Effector CD4-positive, alpha-beta T cell (primary cell): Measurements from ENCODE around the gene PODN.

Experiments
- DNase-seq: peaks from one replicate; pipeline ENCODE4 v3.0.0-alpha.2; 2020

PODN gene

DNA sequence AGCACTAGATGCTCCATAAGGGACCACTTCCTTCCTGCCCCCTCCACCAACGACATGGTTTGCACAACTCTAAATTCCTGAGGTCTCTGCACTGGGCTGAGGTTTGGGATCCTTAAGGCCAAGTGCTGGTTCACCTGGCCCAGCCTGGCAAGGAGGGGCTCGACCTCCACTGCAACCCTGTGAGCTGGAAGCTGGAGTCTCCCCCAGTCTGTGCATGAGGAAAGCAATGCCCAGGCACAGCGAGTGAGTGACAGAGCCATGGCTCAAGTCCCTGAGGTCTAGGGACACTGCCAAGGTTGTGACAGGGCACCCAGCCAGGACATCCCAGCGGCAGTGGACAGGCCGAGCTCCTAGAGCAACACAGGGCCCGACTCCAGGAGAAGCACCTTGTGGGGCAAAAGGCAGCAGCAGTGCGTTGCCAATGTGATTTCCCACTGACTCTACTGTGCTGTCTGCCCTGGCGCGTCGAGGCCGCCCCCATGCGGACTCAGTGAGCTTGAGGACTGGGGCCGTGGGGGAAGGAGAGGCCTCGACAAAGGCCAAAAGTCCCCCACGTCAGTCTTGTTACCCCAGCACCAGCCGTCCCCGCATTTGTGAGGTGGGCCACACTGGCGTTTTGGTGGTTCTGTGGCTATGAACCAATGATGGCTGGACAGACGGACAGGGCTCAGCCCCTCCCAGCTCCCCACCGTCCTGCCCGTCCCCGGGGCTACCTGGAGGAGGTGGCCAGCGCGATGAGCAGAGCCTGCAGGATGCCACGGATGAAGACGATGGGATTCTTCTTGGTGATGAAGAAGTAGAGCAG lies 30.0 kb downstream of the PODN start:
- DNase-seq = no peak

DNA sequence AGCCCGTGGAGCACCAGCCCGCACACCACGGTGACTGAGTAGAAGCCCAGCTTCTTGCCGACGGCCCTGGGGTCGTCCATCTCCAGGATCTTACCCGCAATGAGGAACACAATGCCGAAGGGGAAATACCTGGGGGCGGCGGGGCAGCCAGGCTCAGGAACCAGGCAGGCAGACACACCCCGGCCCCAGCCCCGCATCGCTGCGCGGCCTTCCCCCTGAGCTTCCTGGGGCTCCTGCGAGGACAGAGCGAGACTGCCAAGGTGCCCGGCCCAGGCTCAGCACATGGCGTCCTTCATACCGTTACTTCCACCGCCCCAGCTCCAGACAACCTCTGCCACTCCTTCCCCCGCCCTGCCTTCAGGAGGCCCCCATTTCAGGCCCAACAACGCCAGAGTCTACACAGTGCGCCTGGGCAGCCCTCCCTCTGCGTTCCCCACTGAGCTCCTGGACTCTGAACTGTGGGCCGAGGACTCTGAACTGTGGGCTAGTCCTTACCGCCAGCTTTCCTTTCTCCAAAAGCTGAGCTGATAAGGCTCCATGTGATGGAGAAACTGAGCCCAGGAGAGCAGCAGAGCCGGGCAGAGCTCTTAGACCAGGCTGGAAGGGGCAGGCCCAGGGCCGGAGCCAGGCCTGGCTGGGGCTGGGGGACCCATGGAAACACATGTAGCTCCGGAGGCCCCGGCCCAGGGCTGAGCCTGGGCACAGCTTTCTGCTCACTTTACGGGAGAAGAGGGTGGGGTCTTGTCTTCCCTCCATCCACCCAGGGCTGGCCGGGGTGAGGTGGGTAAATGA lies 30.8 kb downstream of the PODN start:
- DNase-seq = no peak

DNA sequence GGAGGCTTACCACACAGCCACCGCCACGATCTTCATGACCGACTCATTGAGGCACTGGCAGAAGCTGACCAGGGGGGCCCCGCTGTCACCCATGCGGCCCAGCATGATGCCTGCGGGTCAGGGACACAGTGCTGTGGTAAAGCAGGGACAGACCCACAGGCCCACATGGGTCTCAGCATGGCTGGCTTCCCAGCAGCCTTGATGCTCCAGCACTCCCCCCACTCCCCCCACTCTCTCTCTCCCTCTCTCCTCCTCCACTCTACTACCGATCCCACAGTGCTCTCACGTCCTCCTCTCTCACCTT lies 31.4 kb downstream of the PODN start:
- no peak for DNase-seq

DNA sequence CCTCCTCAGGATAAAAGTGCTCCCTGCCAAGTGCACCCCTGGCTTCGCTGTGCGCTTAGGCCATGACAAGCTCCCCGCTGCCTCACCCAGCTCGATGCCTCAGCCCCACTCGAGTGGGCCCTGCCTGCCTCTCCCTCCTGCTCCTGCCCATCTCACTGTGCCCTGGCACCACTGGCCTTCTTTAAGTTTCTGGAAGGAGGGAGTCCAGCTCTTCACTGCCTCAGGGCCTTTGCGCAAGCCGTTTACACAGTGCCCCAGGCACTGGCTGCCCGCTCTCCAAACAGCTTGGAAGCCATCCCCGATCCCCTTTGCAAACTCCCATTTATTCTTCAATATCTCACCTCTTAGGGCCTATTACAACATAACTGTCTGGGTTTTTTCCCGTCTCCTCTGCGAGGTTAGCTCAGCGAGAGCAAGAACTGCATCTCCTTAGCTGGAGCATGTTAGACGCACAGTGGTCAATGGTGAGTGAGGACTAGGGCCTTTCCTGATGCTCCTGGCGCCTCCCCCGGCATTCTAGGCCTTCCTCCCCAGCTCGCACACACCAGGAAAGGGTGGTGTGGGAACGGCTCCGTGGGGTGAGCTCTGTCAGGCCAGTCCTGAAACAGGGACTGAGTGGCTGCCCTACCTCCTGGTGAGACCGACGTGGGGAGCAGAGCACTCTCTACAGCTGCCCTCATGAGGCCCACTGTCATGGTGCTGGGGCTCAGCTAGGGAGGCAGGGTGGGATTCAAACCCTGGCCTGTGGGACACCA lies 31.9 kb downstream of the PODN start:
- no peak for DNase-seq

- no peak for DNase-seq
Measured at GRCh38 chr1:53094533-53094919, 32.5 kb downstream of the PODN start.

GRCh38 chr1:53104289-53104913 lies 42.4 kb downstream of the PODN start:
- DNase-seq = no peak

DNA sequence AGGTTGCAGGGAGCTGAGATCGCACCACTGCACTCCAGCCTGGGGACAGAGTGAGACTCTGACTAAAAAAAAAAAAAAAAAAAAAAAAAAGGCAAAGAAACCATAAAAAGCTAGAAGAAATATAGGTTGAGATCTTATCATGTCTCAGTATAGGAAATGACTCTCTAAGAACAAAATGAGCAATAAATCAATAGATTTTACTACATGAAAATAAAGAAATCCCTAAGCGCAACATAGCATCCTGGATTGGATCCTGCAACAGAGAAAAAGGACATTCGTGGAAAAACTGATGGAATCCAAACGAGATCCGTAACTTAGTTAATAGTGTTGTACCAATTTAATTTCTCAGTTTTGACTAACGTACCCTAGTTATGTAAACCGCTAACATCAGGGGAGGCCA lies 45.1 kb downstream of the PODN start:
- DNase-seq = no peak

DNA sequence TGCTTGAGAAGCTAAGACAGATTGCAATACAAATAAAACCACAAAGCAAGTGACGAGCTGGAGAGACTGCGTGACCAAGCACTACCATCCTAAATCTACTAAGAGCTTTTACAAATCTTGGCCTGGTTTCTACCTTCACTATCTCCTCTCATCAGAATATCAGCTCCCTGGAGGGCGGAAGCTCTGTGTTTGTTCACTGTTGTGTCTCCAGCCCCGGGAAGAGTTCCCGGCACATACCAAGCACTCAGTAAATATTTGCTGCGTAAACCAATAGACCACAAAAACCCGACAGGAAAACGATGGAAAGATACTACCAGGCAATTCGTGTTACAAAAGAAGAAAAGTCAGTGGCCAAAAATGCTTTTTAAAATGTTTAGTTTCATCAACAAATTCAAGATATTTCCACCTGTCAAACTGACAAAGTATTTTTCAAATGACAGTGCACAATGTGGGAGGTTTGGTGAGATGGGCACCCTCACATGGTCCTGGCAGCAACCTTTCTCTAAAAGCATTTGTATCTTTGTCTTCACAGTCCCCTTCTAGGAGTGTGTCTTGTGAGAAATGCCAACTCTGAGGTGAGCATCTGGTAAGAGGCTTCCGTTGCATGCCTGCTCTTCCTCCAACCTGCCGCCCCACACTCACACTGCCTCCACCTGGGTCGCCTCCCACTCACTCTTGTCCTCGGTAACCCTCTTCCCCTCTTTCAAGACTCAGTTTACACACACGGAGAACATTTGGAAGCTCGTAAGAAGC lies 45.7 kb downstream of the PODN start:
- DNase-seq = no peak

DNA sequence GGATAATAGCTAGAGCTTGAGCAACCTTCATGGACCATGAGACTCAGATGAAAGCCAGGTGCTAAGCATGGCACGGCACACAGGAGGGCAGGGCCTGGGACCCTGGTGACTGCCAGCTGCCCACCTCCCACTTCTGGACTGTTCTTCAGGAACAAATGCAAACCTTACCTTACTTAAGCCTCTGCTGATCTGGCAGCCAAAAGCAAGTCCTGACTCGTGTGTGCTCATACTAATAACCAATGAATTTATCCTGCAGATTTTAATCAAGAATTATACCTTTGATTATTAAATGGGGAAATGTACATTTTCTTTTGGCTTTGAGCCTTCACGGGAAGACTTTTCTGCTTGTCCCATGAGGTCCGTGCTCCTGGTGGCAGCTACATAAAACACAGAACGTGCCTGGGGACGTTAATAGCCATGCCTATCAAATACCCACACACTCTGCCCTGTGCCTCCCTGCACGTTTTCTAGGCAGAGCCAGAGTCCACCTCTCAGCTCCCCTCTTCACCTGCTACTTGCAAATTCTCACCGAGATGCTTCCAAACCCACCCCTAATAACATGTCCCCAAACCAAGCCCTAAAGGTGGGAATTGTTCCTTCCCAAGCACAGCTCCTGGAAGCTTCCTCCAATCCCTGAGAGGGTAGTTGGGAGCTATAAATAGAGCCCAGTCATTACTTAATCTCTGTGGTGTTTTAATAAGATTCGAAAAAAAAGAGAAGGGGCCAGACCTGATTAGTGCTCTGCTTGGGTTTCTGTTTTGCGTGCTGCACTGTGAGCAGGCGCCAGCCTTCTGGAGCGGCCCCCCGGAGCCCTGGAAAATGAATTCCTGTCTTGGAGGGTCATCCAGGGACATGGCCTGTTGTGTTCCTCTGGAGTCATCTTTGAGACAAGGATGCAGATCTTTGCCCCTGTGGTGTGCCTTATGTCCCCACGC lies 46.9 kb downstream of the PODN start:
- DNase-seq = no peak

DNA sequence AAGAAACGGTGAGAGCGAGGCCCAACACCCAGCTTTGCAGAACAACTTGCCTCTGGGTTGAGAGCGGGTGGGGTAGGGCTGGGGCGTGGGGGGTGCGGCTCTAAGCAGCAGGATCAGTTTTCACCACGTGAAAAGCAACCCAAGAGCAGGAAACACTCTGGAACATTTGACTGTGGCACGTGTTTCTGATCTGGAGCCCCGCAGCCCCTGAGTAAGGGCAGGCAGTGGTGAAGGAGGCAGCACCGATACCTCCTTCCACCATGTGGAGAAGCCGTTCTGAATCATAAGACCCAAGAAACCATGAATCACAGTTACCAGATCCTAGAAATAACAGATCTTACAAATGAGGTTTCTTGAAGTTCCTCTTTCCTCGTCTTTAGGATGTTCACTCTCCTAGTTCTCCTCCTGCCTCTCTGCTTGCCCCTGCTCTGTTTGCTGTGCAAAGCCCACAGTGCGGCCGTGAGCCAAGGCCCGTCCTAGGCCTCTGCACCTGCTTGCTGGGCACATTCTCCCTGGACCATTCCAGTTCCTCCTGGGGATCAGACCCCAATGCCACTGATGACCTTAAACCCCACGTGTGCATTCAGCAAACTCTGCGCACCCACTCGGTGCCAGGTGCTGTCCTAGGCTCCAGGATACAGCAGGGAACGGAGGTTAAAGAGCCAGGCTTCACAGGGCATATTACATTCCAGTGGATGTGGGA lies 48.5 kb downstream of the PODN start:
- DNase-seq = no peak

GRCh38 chr1:53111073-53111556 lies 49.1 kb downstream of the PODN start:
- DNase-seq = no peak

GRCh38 chr1:53111693-53112092 lies 49.7 kb downstream of the PODN start:
- no peak for DNase-seq

DNA sequence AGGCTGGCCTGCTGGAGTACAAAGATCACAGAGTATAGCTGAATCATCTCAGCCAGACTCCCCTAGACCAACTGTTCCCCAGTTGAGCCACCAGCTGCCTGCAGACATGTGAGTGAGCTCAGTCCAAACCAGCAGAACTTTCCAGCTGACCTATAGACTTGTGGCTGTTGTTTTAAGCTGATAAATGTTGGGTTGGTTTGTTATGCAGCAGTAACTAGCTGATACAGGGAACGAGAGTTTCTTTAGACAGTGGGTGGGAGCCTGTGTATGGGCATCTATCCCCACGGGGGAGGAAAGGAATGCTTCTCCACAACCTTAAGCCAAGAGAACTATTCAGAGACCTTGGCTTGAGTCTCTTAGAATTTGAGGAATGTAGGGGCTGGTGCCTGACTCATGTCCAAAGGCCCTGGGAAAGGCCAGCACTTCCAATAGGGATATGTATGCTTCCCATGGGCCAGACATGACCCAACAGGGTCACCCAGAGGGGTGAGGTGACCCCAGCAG lies 50.3 kb downstream of the PODN start:
- DNase-seq = no peak

- no peak for DNase-seq
Measured at GRCh38 chr1:53112861-53113260, 50.8 kb downstream of the PODN start.

DNA sequence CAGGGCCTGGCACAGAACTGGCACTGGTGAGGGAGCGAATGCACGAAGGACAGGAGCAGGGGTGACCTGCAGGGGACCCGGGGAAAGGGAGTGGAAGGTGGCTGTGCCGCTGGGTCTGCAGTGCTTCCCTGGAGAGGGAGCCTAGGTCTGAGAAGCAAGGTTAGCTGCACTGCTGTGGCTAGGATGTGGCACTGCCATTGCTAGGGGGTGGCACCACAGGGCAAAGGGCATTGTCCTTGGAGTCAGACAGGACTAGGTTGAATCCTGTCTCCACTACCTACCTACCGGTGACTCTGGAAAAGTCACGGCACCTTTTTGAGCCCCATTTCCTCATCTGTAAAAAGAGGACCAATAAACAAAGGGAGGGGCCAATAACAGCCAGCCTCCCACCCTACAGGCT lies 52.1 kb downstream of the PODN start:
- DNase-seq = no peak

GRCh38 chr1:53114581-53115400 lies 52.8 kb downstream of the PODN start:
- DNase-seq = no peak

GRCh38 chr1:53115403-53116306 lies 53.6 kb downstream of the PODN start:
- no peak for DNase-seq

- DNase-seq = no peak
Measured at GRCh38 chr1:53116307-53116810, 54.3 kb downstream of the PODN start.
